GM18868 (cell line): ENCODE data around the gene TMEM74B.

Experiments
- ATAC-seq: cut with Tn5 transposase; IDR thresholded peaks from one replicate; pipeline ENCODE4 v1.9.1; 2021; ENCODE audit warnings: mild to moderate bottlenecking, moderate library complexity; ENCODE audit not compliant: unreplicated experiment

The TMEM74B gene

GRCh38 chr20:1206366-1207148 is 21.8 kb upstream of the TMEM74B start:
- no peak for ATAC-seq

GRCh38 chr20:1205802-1206201 is 21.0 kb upstream of the TMEM74B start:
- ATAC-seq = no peak

- ATAC-seq = no peak
Observed at GRCh38 chr20:1204576-1204975, 19.8 kb upstream of the TMEM74B start.

- ATAC-seq = no peak
Observed at GRCh38 chr20:1204113-1204512, 19.3 kb upstream of the TMEM74B start.

- ATAC-seq = no peak
Observed at GRCh38 chr20:1203630-1204029, 18.8 kb upstream of the TMEM74B start.

GRCh38 chr20:1202762-1203504 is 18.2 kb upstream of the TMEM74B start, which contains the start of gene C20orf202:
TSS of gene C20orf202 (plus strand) at chr20:1203454. CDS start at chr20:1203586, 132 bp downstream.
- no peak for ATAC-seq

GRCh38 chr20:1199964-1200363 is 15.2 kb upstream of the TMEM74B start:
- ATAC-seq = no peak

GRCh38 chr20:1199212-1199873 is 14.6 kb upstream of the TMEM74B start:
- ATAC-seq = no peak

GRCh38 chr20:1198751-1199150 is 14.0 kb upstream of the TMEM74B start:
- no peak for ATAC-seq

- ATAC-seq = no peak
Observed at GRCh38 chr20:1197801-1198200, 13.0 kb upstream of the TMEM74B start.

- no peak for ATAC-seq
Observed at GRCh38 chr20:1196634-1197033, 11.9 kb upstream of the TMEM74B start.

GRCh38 chr20:1195226-1195625 is 10.4 kb upstream of the TMEM74B start:
- no peak for ATAC-seq

- no peak for ATAC-seq
Observed at GRCh38 chr20:1191299-1191698, 6.5 kb upstream of the TMEM74B start.

- no peak for ATAC-seq
Observed at GRCh38 chr20:1190847-1191246, 6.1 kb upstream of the TMEM74B start.

GRCh38 chr20:1189827-1190226 is 5.0 kb upstream of the TMEM74B start:
- no peak for ATAC-seq

GRCh38 chr20:1188347-1188746 is 3.6 kb upstream of the TMEM74B start:
- ATAC-seq = no peak

- ATAC-seq = no peak
Observed at GRCh38 chr20:1187605-1188171, 2.9 kb upstream of the TMEM74B start.

- no peak for ATAC-seq
Observed at GRCh38 chr20:1186367-1186991, 1.7 kb upstream of the TMEM74B start.

GRCh38 chr20:1185790-1186334 is 1.1 kb upstream of the TMEM74B start:
- no peak for ATAC-seq

GRCh38 chr20:1185316-1185741 is 548 bp upstream of the TMEM74B start:
- ATAC-seq = no peak

- no peak for ATAC-seq
Observed at GRCh38 chr20:1184260-1184637, 532 bp downstream of the TMEM74B start.
